ENCODE measurements around the gene ST3GAL6. TPM values are rescaled to one million over a fixed set of nuclear protein-coding genes. Genes with fewer than 3 reads are reported as not detected.
A peak's percentile ranks its signal among the peaks of the same experiment; 100 is the strongest.

ST3GAL6 gene
- total and polyA plus RNA-seq, 2 experiments from 2014 or later: 41.1 to 41.7 TPM

GRCh38 chr3:98745718-98746117, 17.4 kb upstream of the ST3GAL6 start:
- no peaks in the 10 kb centered on the region for H3K36me3 ChIP-seq
- no peaks in the 10 kb centered on the region for H3K9me3 ChIP-seq (ENCODE audit: low read depth)
- peak overlapping the region; percentile 81 for H3K27ac ChIP-seq
- no peak overlapping the region for H3K4me3 ChIP-seq
- no peak for TF ChIP-seq CTCF (IDR thresholded peaks at IDR 0.05; ENCODE audit: low read depth, low read length)
- no peak for DNase-seq (ENCODE audit: low read depth in 1 of 2, low spot score in 1 of 2)
- peaks cover 72% of the 10 kb centered on the region for H3K4me1 ChIP-seq (ENCODE audit: low read depth)
- H3K27me3 ChIP-seq: no peaks in the 10 kb centered on the region

- Histone ChIP-seq H3K27me3 (no peaks in the 10 kb centered on the region), H3K9me3 (ENCODE audit: low read depth) (no peaks in the 10 kb centered on the region), H3K4me3 (no peak overlapping the region), H3K4me1 (ENCODE audit: low read depth) (peaks cover 68% of the 10 kb centered on the region), H3K36me3 (no peaks in the 10 kb centered on the region), H3K27ac (peak overlapping the region; percentile 81)
- no peak for DNase-seq (ENCODE audit: low read depth in 1 of 2, low spot score in 1 of 2)
- TF ChIP-seq CTCF (IDR thresholded peaks at IDR 0.05; ENCODE audit: low read depth, low read length): no peak
Observed at GRCh38 chr3:98746122-98746521, 17.0 kb upstream of the ST3GAL6 start.

- H3K4me3 ChIP-seq: no peak overlapping the region
- H3K4me1 ChIP-seq (ENCODE audit: low read depth): peaks cover 60% of the 10 kb centered on the region
- H3K27me3 ChIP-seq: no peaks in the 10 kb centered on the region
- no peaks in the 10 kb centered on the region for H3K36me3 ChIP-seq
- TF ChIP-seq CTCF (IDR thresholded peaks at IDR 0.05; ENCODE audit: low read depth, low read length): no peak
- peak; percentile 45 to 56 for DNase-seq (ENCODE audit: low read depth in 1 of 2, low spot score in 1 of 2)
- no peaks in the 10 kb centered on the region for H3K9me3 ChIP-seq (ENCODE audit: low read depth)
- H3K27ac ChIP-seq: peak overlapping the region; percentile 46
Observed at GRCh38 chr3:98746882-98747281, 16.3 kb upstream of the ST3GAL6 start.

GRCh38 chr3:98750276-98750919, 12.7 kb upstream of the ST3GAL6 start:
- H3K27ac ChIP-seq: no peak overlapping the region
- no peak overlapping the region for H3K4me3 ChIP-seq
- H3K36me3 ChIP-seq: no peaks in the 10 kb centered on the region
- no peak for TF ChIP-seq CTCF (IDR thresholded peaks at IDR 0.05; ENCODE audit: low read depth, low read length)
- peaks cover 62% of the 10 kb centered on the region for H3K4me1 ChIP-seq (ENCODE audit: low read depth)
- no peaks in the 10 kb centered on the region for H3K27me3 ChIP-seq
- no peak for DNase-seq (ENCODE audit: low read depth in 1 of 2, low spot score in 1 of 2)
- H3K9me3 ChIP-seq (ENCODE audit: low read depth): no peaks in the 10 kb centered on the region

GRCh38 chr3:98754483-98754882, 8.7 kb upstream of the ST3GAL6 start:
- Histone ChIP-seq H3K4me3 (no peak overlapping the region), H3K9me3 (ENCODE audit: low read depth) (no peaks in the 10 kb centered on the region), H3K4me1 (ENCODE audit: low read depth) (peaks cover 42% of the 10 kb centered on the region), H3K36me3 (no peaks in the 10 kb centered on the region), H3K27ac (peak overlapping the region; percentile 40), H3K27me3 (no peaks in the 10 kb centered on the region)
- no peak for TF ChIP-seq CTCF (IDR thresholded peaks at IDR 0.05; ENCODE audit: low read depth, low read length)
- DNase-seq (ENCODE audit: low read depth in 1 of 2, low spot score in 1 of 2): no peak

Data from cardiac muscle cell (in vitro differentiated cells and primary cell).